Astrocyte of the spinal cord (primary cell): ENCODE measurements around the gene PITPNC1.

Source experiments
- DNase-seq: peaks from one replicate; pipeline ENCODE4 v3.0.0; 2011; ENCODE audit warnings: low read depth, low spot score
- H3K4me3 ChIP-seq: 2 replicates; pipeline ENCODE4 v1.5.1; 2011; ENCODE audit warnings: low read depth, mild to moderate bottlenecking, low read length, moderate library complexity
- in situ Hi-C: cut with HindIII; loops from 2 replicates; pipeline ENCODE4 v1.10.0; 2017; ENCODE audit warnings: low sequenced_read_pairs
- TF ChIP-seq, protein P1 (sequence below): IDR thresholded peaks from 2 replicates; pipeline ENCODE4 v1.5.1; 2012; ENCODE audit warnings: low read depth, mild to moderate bottlenecking, low read length, inconsistent platforms

PITPNC1 gene

DNA sequence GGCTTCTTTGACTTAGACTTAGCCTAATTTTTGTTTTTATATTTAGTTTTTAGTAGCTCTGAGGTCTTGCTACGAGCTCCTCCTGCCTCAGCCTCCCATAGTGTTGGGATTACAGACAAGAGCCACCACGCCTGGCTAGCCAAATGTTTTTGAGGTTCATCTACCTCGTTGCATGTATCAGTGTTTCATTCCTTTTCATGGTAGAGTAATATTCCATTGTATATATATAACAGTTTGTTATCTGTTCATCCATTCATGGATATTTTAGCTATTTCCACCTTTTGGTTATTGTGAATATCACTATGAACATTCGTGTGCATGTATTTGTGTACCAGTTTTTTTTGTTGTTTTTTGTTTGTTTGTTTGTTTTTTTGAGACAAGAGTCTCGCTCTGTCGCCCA, 352.8 kb downstream of the PITPNC1 start:
- DNase-seq = no peak
- in situ Hi-C loops = no loop called here
- TF ChIP-seq, protein P1, sequence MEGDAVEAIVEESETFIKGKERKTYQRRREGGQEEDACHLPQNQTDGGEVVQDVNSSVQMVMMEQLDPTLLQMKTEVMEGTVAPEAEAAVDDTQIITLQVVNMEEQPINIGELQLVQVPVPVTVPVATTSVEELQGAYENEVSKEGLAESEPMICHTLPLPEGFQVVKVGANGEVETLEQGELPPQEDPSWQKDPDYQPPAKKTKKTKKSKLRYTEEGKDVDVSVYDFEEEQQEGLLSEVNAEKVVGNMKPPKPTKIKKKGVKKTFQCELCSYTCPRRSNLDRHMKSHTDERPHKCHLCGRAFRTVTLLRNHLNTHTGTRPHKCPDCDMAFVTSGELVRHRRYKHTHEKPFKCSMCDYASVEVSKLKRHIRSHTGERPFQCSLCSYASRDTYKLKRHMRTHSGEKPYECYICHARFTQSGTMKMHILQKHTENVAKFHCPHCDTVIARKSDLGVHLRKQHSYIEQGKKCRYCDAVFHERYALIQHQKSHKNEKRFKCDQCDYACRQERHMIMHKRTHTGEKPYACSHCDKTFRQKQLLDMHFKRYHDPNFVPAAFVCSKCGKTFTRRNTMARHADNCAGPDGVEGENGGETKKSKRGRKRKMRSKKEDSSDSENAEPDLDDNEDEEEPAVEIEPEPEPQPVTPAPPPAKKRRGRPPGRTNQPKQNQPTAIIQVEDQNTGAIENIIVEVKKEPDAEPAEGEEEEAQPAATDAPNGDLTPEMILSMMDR = no peak

DNA sequence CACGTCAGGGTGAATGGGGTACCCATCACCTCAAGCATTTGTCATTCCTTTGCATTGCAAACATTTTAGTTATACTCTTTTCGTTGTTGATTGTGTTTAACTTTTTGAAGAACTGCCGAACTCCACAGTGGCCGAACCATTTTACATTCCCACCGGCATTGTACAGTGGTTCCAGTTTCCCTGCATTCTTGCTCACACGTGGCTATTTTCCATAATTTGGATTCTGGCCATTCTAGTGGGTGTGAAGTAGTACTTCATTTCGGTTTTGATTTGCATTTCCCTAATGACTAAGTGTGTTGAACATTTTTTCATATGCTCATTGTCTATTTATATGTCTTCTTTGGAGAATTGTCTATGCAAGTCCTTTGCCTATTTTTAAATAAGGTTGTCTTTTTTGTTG, 353.6 kb downstream of the PITPNC1 start:
- no peak overlapping the region for H3K4me3 ChIP-seq
- DNase-seq = no peak
- TF ChIP-seq, protein P1 = no peak
- in situ Hi-C loops = no loop called here

More for the DNA sequence above, 352.8 kb downstream of the PITPNC1 start:
- no peak overlapping the region for H3K4me3 ChIP-seq

- DNase-seq = no peak
- TF ChIP-seq, protein P1 = no peak
- in situ Hi-C loops = no loop called here
- no peak overlapping the region for H3K4me3 ChIP-seq
Measured at GRCh38 chr17:67733449-67733848, 356.4 kb downstream of the PITPNC1 start.

DNA sequence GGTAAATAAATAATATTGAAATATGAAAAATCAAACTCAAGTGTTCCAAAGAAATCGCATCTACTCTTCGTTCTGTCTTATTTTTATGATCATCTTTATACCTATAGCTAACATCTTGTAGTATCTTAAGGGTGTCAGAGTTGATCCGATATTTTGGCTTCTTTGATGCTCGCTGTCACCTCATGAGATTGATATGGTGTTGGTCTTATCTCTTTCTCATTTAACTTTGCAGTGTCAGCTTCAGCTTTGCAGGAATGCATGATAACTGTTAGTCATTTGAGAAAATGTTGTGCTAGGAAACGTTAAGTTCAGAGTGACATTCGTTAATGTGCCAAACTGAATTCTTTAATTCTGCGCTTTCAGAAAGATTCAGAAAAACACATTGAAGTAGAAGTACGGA, 360.1 kb downstream of the PITPNC1 start:
- TF ChIP-seq, protein P1 = no peak
- in situ Hi-C loops = no loop called here
- no peak for DNase-seq
- H3K4me3 ChIP-seq = no peak overlapping the region

- in situ Hi-C loops = no loop called here
- TF ChIP-seq, protein P1 = no peak
- no peak overlapping the region for H3K4me3 ChIP-seq
- no peak for DNase-seq
Measured at GRCh38 chr17:67742025-67742424, 364.9 kb downstream of the PITPNC1 start.
